ENCODE measurements around the gene PARL. TPM values are rescaled to one million over a fixed set of nuclear protein-coding genes. Genes with fewer than 3 reads are reported as not detected.

PARL gene
- total RNA-seq, 1 experiment from 2014 or later, result 69.2 TPM

GRCh38 chr3:183816681-183817510 lies 67.8 kb downstream of the PARL start:
- Histone ChIP-seq H3K9me2 (replicated peaks; ENCODE audit: low read length) (no peaks in the 10 kb centered on the region), H3K27ac (ENCODE audit: low read length) (no peak overlapping the region), H3F3A (ENCODE audit: low read length, unreplicated experiment) (no peaks in the 10 kb centered on the region), H4K20me1 (ENCODE audit: low read length) (no peaks in the 10 kb centered on the region), H3K4me3 (ENCODE audit: low read length) (no peak overlapping the region), H2AFZ (ENCODE audit: low read length) (no peak overlapping the region), H3K27me3 (ENCODE audit: low read length) (no peaks in the 10 kb centered on the region), H3K4me2 (ENCODE audit: low read length) (no peak overlapping the region), H3K36me3 (ENCODE audit: low read depth, low read length) (0 out of 2 replicates have a peak, but pooled peaks cover 3% of the 10 kb centered on the region), H3K4me1 (ENCODE audit: insufficient read depth, low read length) (no peaks in the 10 kb centered on the region), H3K9me3 (ENCODE audit: low read length) (no peaks in the 10 kb centered on the region), H3K79me2 (ENCODE audit: low read length) (no peaks in the 10 kb centered on the region), H3K9ac (ENCODE audit: low read length) (no peak overlapping the region)
- ATAC-seq, result no peak
- no TSS peak for BruUV-seq (replicated peaks)
- TF ChIP-seq CTCF (conservative IDR thresholded peaks at IDR 0.05; ENCODE audit: low read depth, low read length) (no peak), EZH2phosphoT487 (IDR thresholded peaks at IDR 0.05; ENCODE audit: borderline replicate concordance, low read length) (no peak), EZH2 (IDR thresholded peaks at IDR 0.05; ENCODE audit: low read length, unreplicated experiment) (no peak)
- ChIA-PET CTCF (no interaction called here), POLR2A (ENCODE audit: unreplicated experiment) (no interaction called here)
- DNase-seq, result no peak
- intact Hi-C loops (cut with micrococcal nuclease), result no loop called here

GRCh38 chr3:183815951-183816475 lies 68.7 kb downstream of the PARL start:
- TSS peak; percentile 4 for BruUV-seq (replicated peaks)
- CTCF ChIA-PET, result interaction anchor here (0.5 kb wide), 1 partner anchor 186 kb away, joined by 3 read pairs; no protein-coding TSS in a partner anchor
- TF ChIP-seq EZH2 (IDR thresholded peaks at IDR 0.05; ENCODE audit: low read length, unreplicated experiment) (no peak), EZH2phosphoT487 (IDR thresholded peaks at IDR 0.05; ENCODE audit: borderline replicate concordance, low read length) (no peak)
- no peaks in the 10 kb centered on the region for H3K27me3 ChIP-seq (ENCODE audit: low read length)
- H3K79me2 ChIP-seq (ENCODE audit: low read length), result no peaks in the 10 kb centered on the region
- POLR2A ChIA-PET (ENCODE audit: unreplicated experiment), result no interaction called here
- no peaks in the 10 kb centered on the region for H3K4me1 ChIP-seq (ENCODE audit: insufficient read depth, low read length)
- H3K27ac ChIP-seq (ENCODE audit: low read length), result no peak overlapping the region
- no peak overlapping the region for H3K4me2 ChIP-seq (ENCODE audit: low read length)
- DNase-seq (no peak), ATAC-seq (no peak)
- no peak overlapping the region for H3K9ac ChIP-seq (ENCODE audit: low read length)
- H3K9me3 ChIP-seq (ENCODE audit: low read length), result no peaks in the 10 kb centered on the region
- H3K9me2 ChIP-seq (replicated peaks; ENCODE audit: low read length), result no peaks in the 10 kb centered on the region
- no peak overlapping the region for H3K4me3 ChIP-seq (ENCODE audit: low read length)
- H3K36me3 ChIP-seq (ENCODE audit: low read depth, low read length), result peaks cover 3% of the 10 kb centered on the region; the same call in 1 of the 2 replicates
- no peak overlapping the region for H2AFZ ChIP-seq (ENCODE audit: low read length)
- intact Hi-C loops (cut with micrococcal nuclease), result no loop called here
- H3F3A ChIP-seq (ENCODE audit: low read length, unreplicated experiment), result no peaks in the 10 kb centered on the region
- H4K20me1 ChIP-seq (ENCODE audit: low read length), result no peaks in the 10 kb centered on the region

GRCh38 chr3:183815563-183815940 lies 69.1 kb downstream of the PARL start:
- Histone ChIP-seq H3K36me3 (ENCODE audit: low read depth, low read length) (peaks cover 8% of the 10 kb centered on the region; the same call in 1 of the 2 replicates), H3K27ac (ENCODE audit: low read length) (no peak overlapping the region), H2AFZ (ENCODE audit: low read length) (no peak overlapping the region), H3F3A (ENCODE audit: low read length, unreplicated experiment) (no peaks in the 10 kb centered on the region), H3K9me3 (ENCODE audit: low read length) (no peaks in the 10 kb centered on the region), H3K9ac (ENCODE audit: low read length) (no peak overlapping the region), H3K27me3 (ENCODE audit: low read length) (no peaks in the 10 kb centered on the region), H3K4me2 (ENCODE audit: low read length) (no peak overlapping the region), H4K20me1 (ENCODE audit: low read length) (no peaks in the 10 kb centered on the region), H3K79me2 (ENCODE audit: low read length) (no peaks in the 10 kb centered on the region), H3K9me2 (replicated peaks; ENCODE audit: low read length) (no peaks in the 10 kb centered on the region), H3K4me3 (ENCODE audit: low read length) (no peak overlapping the region), H3K4me1 (ENCODE audit: insufficient read depth, low read length) (no peaks in the 10 kb centered on the region)
- no peak for DNase-seq
- intact Hi-C loops (cut with micrococcal nuclease), result no loop called here
- ATAC-seq, result no peak
- TF ChIP-seq EZH2phosphoT487 (IDR thresholded peaks at IDR 0.05; ENCODE audit: borderline replicate concordance, low read length) (no peak), EZH2 (IDR thresholded peaks at IDR 0.05; ENCODE audit: low read length, unreplicated experiment) (no peak), CTCF (conservative IDR thresholded peaks at IDR 0.05; ENCODE audit: low read depth, low read length) (no peak)
- CTCF ChIA-PET, result interaction anchor here (0.5 kb wide), 1 partner anchor 186 kb away, joined by 3 read pairs; no protein-coding TSS in a partner anchor
- POLR2A ChIA-PET (ENCODE audit: unreplicated experiment), result no interaction called here
- BruUV-seq (replicated peaks), result no TSS peak
